ENCODE data around the gene CAPN15. TPM values are rescaled to one million over a fixed set of nuclear protein-coding genes. Genes with fewer than 3 reads are reported as not detected.
"Not testable (repeated sequence)": the region's sequence is repeated elsewhere in the genome, so short reads cannot be mapped to it uniquely, and the experiment has no call there.

CAPN15 gene
- total RNA-seq (10 to 100 TPM; 27.9 to 33.9 TPM), polyA plus RNA-seq (10 to 100 TPM; 15.3 to 24.1 TPM)
- long read RNA-seq, donor 1, partial matches to known transcripts = 6 of 8 reads
- long read RNA-seq, donor 1, other reads (novel, unspliced or antisense) = 1 of 8 reads
- long read RNA-seq, donor 2, partial matches to known transcripts = 10 of 15 reads
- long read RNA-seq, donor 2, other reads (novel, unspliced or antisense) = 5 of 15 reads

DNA sequence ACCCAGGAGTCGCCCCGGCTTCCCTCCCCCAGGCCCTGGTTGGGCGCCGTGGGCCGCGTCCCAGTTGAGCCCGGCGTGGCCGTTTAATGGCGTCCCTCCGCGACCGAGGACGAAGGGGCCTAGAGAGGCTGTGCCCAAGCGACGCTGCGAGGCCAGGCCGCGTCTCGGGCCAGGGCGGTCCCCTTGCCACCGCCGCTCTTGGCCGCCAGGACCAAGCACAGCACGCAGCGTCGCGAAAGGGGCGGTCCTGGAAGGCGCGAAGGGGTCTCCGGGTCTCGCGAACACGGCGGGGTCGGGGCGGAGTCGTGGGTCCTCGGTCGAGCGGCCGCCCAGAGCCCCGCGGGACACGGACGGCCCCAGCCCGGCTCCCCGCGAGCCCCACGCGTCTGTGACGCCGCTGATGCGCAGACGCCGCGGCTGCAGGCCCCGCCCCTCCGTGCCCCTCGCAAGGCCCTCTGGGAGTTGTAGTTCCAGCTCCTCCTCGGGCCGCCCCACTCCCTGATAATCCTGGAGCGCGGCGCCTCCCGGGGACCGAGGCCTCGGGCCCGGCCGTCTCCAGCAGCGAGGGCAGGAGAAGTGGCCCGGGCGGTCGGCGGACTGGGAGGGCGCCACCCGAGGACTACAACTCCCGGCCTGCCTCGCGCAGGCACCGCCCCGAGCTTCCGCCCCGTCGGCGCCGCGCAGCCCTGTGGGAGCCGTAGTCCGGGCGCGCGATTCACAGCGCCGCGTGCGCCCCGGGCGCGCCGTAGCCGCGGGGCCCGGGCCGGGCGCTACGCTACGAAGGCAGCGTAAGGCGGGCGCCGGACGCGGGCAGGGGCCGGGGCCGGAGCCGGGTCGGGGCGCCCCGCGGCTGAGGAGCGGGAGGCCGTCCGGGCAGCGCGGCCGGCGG lies at the start of gene CAPN15:
TSS of gene CAPN15 (plus strand) at position 698 of the 889 bp plus-strand sequence. CDS start 19,127 bp downstream, outside the sequence.
- 0% methylated on average over 88 to 129 of the region's 129 CpGs for WGBS, 2 donors
- peak; percentile 94 for ATAC-seq (ENCODE audit: low FRiP score)
- no peaks in the 10 kb centered on the region for H3K4me1 ChIP-seq (ENCODE audit: control insufficient read depth in 1 of 2, insufficient read depth in 2 of 2, low read length in 2 of 2)
- peak within 1 kb of the TSS in 1 of 2 donors; percentile 92 for H3K27ac ChIP-seq (ENCODE audit: low read depth in 1 of 2, low read length in 2 of 2)
- DNase-seq = peak; percentile 92 to 95
- H3K9me3 ChIP-seq (ENCODE audit: control insufficient read depth, low read length) = no peaks in the 10 kb centered on the region
- H3K4me3 ChIP-seq (ENCODE audit: low read length in 2 of 2) = peak within 1 kb of the TSS; percentile 73 to 84
- no peaks in the 10 kb centered on the region for H3K36me3 ChIP-seq (ENCODE audit: control insufficient read depth in 1 of 2, insufficient read depth in 2 of 2, low read length in 1 of 2)
- H3K27me3 ChIP-seq (ENCODE audit: control insufficient read depth in 1 of 2, insufficient read depth in 2 of 2, low read length in 1 of 2) = no peaks in the 10 kb centered on the region
- intact Hi-C loops (cut with DNase I) = loop anchor here in 1 of 2 donors (1.0 kb wide), 1 partner anchor 175 kb away; the partner anchor contains the start of gene AXIN1

DNA sequence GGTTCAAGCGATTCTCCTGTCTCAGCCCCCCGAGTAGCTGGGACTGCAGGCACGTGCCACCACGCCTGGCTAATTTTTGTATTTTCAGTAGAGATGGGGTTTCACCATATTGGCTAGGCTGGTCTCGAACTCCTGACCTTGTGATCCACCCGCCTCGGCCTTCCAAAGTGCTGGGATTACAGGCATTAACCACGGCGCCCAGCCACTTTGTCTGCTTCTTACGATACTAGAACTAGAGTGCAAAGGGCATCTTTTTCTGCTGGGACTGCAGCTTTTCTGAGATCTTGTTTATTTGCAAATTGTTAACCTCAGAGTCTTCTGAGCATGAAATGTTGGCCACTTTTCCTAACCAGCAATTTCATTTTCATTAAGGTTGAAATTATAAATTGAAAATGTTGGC lies 49.2 kb upstream of the CAPN15 start:
- H3K36me3 ChIP-seq (ENCODE audit: control insufficient read depth in 1 of 2, insufficient read depth in 2 of 2, low read length in 1 of 2); intact Hi-C loops (cut with DNase I); DNase-seq; H3K9me3 ChIP-seq (ENCODE audit: control insufficient read depth, low read length); ATAC-seq (ENCODE audit: low FRiP score); H3K27me3 ChIP-seq (ENCODE audit: control insufficient read depth in 1 of 2, insufficient read depth in 2 of 2, low read length in 1 of 2); H3K27ac ChIP-seq (ENCODE audit: low read depth in 1 of 2, low read length in 2 of 2); H3K4me3 ChIP-seq (ENCODE audit: low read length in 2 of 2); H3K4me1 ChIP-seq (ENCODE audit: control insufficient read depth in 1 of 2, insufficient read depth in 2 of 2, low read length in 2 of 2): not testable (repeated sequence)
- WGBS, 2 donors = 92 to 93% methylated on average over 10 of the region's 10 CpGs

DNA sequence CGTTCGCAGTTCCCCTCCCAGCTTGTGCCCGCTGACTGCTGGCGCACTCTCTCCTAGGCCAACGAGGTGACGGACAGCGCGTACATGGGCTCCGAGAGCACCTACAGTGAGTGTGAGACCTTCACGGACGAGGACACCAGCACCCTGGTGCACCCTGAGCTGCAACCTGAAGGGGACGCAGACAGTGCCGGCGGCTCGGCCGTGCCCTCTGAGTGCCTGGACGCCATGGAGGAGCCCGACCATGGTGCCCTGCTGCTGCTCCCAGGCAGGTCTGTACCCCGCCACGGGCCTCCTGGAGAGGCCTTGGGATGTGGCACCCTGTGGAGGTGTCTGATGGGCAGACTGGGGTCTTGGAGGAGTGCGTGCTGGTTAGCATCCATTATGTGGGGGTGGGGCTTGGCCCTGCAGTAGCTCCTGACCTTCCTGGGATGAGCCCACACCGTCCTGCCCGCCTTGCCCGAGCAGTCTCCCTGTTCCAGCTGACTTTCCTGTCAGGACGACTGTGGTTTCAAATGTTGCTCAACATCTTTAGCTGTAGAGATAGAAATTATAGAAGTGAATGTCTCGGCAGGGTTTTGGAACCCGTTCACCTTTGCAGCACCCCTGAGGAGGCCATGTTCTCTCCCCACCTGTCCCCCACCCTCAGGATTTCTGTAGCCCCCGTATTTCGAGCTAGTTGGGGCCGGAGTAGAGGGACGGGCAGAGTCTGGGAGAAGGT lies 44.9 kb upstream of the CAPN15 start:
- Histone ChIP-seq H3K27me3 (ENCODE audit: control insufficient read depth in 1 of 2, insufficient read depth in 2 of 2, low read length in 1 of 2) (no peaks in the 10 kb centered on the region), H3K36me3 (ENCODE audit: control insufficient read depth in 1 of 2, insufficient read depth in 2 of 2, low read length in 1 of 2) (no peaks in the 10 kb centered on the region), H3K27ac (ENCODE audit: low read depth in 1 of 2, low read length in 2 of 2) (no peak overlapping the region), H3K4me3 (ENCODE audit: low read length in 2 of 2) (no peak overlapping the region), H3K4me1 (ENCODE audit: control insufficient read depth in 1 of 2, insufficient read depth in 2 of 2, low read length in 2 of 2) (no peaks in the 10 kb centered on the region), H3K9me3 (ENCODE audit: control insufficient read depth, low read length) (no peaks in the 10 kb centered on the region)
- WGBS, 2 donors = 92 to 95% methylated on average over 31 of the region's 31 CpGs
- intact Hi-C loops (cut with DNase I) = no loop called here
- ATAC-seq (ENCODE audit: low FRiP score) (no peak), DNase-seq (no peak)

DNA sequence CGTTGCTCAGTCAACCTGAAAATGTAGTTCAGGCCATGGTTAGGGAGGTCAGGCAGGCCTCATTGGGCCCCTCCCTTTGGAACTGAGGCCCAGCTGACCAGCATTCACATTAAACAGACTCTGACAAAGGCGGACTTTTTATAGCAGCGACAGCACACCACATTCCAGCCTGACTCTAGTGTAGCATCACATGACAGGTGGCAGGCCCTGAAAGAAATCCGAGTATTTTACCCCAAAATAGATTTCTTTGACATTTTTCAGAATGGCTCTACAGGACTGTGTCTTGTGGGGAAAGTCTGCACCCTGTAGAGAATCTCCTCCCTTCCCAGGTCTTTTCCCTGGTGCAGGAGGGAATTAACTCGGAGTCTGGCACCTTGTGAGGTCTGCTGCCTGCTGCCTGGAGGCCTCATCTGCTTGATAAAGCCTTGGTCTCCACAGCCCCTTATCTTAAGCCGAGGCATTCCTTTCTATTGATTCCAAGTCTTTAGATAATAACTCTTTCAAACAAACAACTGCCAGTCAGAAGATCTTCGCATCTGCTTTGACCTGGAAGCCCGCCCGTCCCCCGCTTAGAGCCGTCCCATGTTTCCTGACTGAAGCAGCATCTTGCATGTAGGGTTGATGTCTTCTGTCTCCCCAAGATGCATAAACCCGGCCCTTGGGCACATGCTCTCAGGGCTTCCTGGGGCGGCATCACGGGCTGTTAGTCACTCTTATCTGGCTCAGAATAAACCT lies 44.0 kb upstream of the CAPN15 start:
- no peak overlapping the region for H3K4me3 ChIP-seq (ENCODE audit: low read length in 2 of 2)
- intact Hi-C loops (cut with DNase I) = no loop called here
- H3K27me3 ChIP-seq (ENCODE audit: control insufficient read depth in 1 of 2, insufficient read depth in 2 of 2, low read length in 1 of 2) = no peaks in the 10 kb centered on the region
- H3K4me1 ChIP-seq (ENCODE audit: control insufficient read depth in 1 of 2, insufficient read depth in 2 of 2, low read length in 2 of 2) = no peaks in the 10 kb centered on the region
- no peak for DNase-seq
- H3K9me3 ChIP-seq (ENCODE audit: control insufficient read depth, low read length) = no peaks in the 10 kb centered on the region
- no peak for ATAC-seq (ENCODE audit: low FRiP score)
- H3K27ac ChIP-seq (ENCODE audit: low read depth in 1 of 2, low read length in 2 of 2) = no peak overlapping the region
- H3K36me3 ChIP-seq (ENCODE audit: control insufficient read depth in 1 of 2, insufficient read depth in 2 of 2, low read length in 1 of 2) = no peaks in the 10 kb centered on the region
- 75 to 78% methylated on average over 14 of the region's 14 CpGs for WGBS, 2 donors

DNA sequence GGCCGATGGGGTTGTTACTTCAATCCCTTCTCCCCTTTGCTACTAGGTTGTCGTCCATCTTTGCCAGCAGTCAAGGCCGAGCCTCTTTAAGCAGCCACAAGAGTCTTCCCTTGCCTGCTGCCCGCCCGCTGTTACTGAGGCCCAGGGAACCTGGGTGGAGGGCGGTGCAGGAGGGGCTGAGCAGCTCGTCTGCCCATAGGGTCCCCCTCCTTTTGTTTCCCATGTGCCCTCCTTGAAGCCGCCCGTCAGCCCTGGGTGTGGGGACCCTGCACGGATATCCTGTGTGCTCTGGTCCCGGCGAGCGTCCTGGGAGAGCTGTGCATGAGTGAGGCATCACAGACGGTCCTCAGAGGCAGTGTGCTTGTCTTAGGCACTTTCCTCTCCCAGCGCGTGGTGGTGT lies 37.9 kb upstream of the CAPN15 start:
- intact Hi-C loops (cut with DNase I) = no loop called here
- Histone ChIP-seq H3K27me3 (ENCODE audit: control insufficient read depth in 1 of 2, insufficient read depth in 2 of 2, low read length in 1 of 2) (no peaks in the 10 kb centered on the region), H3K9me3 (ENCODE audit: control insufficient read depth, low read length) (no peaks in the 10 kb centered on the region), H3K36me3 (ENCODE audit: control insufficient read depth in 1 of 2, insufficient read depth in 2 of 2, low read length in 1 of 2) (peaks cover 0 to 3% of the 10 kb centered on the region in 2 donors), H3K27ac (ENCODE audit: low read depth in 1 of 2, low read length in 2 of 2) (no peak overlapping the region), H3K4me1 (ENCODE audit: control insufficient read depth in 1 of 2, insufficient read depth in 2 of 2, low read length in 2 of 2) (no peaks in the 10 kb centered on the region), H3K4me3 (ENCODE audit: low read length in 2 of 2) (no peak overlapping the region)
- peak in 1 of 2 donors; percentile 55 for DNase-seq
- ATAC-seq (ENCODE audit: low FRiP score) = no peak
- WGBS, 2 donors = 88 to 90% methylated on average over 14 to 16 of the region's 16 CpGs

DNA sequence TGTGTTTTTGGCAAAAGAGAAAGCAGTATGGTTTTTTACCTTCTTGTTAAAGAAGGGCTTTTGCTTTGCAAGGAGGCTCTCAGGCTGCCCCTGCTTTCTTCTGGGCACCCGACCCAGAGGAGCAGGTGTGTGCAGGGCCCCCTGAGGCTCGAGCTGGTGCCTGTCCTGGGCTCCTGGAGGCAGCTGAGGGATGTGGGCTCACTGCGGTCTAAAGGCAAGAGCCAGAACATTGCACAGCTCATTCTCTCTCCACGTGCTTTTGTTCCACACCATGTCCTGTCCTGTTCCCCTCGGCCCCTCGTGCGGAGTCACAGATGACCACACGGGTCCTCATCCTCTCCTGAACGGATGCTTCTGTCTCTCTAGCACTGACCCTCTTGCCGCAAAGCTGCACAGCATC lies 36.7 kb upstream of the CAPN15 start:
- H3K27me3 ChIP-seq (ENCODE audit: control insufficient read depth in 1 of 2, insufficient read depth in 2 of 2, low read length in 1 of 2) = no peaks in the 10 kb centered on the region

DNA sequence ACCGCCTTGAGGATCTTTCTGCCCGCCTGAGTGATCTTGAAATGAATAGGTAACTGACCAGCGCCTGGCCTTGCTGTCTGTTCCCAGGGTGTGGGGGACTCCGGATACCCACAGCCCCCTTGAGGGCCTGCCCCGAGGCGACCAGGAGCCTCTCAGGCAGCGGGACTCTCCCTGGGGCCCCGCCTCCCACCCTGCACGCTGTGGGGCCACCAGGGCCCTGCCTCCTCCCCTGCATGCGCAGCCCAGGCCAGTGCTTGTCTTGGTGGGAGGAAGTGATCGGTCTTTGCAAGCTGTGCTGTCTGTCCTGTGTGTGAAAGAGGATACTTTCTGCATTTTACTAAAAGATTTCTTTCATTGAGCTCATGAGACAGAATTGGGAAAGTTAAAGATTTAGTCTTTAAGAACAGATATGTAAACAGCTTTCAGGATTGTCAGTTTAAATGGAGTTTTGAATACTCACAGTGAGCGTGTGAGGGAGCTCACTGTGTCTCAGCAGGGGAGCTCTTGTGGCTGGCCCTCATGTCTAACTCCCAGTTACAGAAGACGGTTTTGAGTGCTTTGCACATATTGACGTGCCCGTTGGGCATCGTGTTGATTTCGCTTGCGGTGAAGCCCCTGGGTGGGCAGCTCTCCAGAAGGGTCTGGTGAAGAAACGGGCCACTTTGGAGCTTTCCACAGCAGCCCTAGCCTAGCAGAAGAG lies 36.1 kb upstream of the CAPN15 start:
- DNase-seq (no peak), ATAC-seq (ENCODE audit: low FRiP score) (no peak)
- Histone ChIP-seq H3K27ac (ENCODE audit: low read depth in 1 of 2, low read length in 2 of 2) (no peak overlapping the region), H3K9me3 (ENCODE audit: control insufficient read depth, low read length) (no peaks in the 10 kb centered on the region), H3K36me3 (ENCODE audit: control insufficient read depth in 1 of 2, insufficient read depth in 2 of 2, low read length in 1 of 2) (peaks cover 0 to 3% of the 10 kb centered on the region in 2 donors), H3K4me1 (ENCODE audit: control insufficient read depth in 1 of 2, insufficient read depth in 2 of 2, low read length in 2 of 2) (no peaks in the 10 kb centered on the region), H3K4me3 (ENCODE audit: low read length in 2 of 2) (no peak overlapping the region), H3K27me3 (ENCODE audit: control insufficient read depth in 1 of 2, insufficient read depth in 2 of 2, low read length in 1 of 2) (no peaks in the 10 kb centered on the region)
- intact Hi-C loops (cut with DNase I) = no loop called here
- 85% methylated on average over 19 of the region's 19 CpGs for WGBS, 2 donors

More for the DNA sequence above, 36.7 kb upstream of the CAPN15 start:
- DNase-seq (no peak), ATAC-seq (ENCODE audit: low FRiP score) (no peak)
- no peaks in the 10 kb centered on the region for H3K9me3 ChIP-seq (ENCODE audit: control insufficient read depth, low read length)
- no peak overlapping the region for H3K27ac ChIP-seq (ENCODE audit: low read depth in 1 of 2, low read length in 2 of 2)
- 85 to 89% methylated on average over 10 of the region's 10 CpGs for WGBS, 2 donors
- no peak overlapping the region for H3K4me3 ChIP-seq (ENCODE audit: low read length in 2 of 2)
- H3K36me3 ChIP-seq (ENCODE audit: control insufficient read depth in 1 of 2, insufficient read depth in 2 of 2, low read length in 1 of 2) = peaks cover 0 to 3% of the 10 kb centered on the region in 2 donors
- H3K4me1 ChIP-seq (ENCODE audit: control insufficient read depth in 1 of 2, insufficient read depth in 2 of 2, low read length in 2 of 2) = no peaks in the 10 kb centered on the region
- intact Hi-C loops (cut with DNase I) = no loop called here

Measured in aorta (tissue), 5 donors.